ENCODE measurements around the gene MGAT3. TPM values are rescaled to one million over a fixed set of nuclear protein-coding genes. Genes with fewer than 3 reads are reported as not detected.

MGAT3 gene
- total RNA-seq, 1 donor from 2014 or later = 43.6 TPM

- no peak overlapping the region for H3K27ac Mint-ChIP-seq
Observed at GRCh38 chr22:39488563-39489083, 31.8 kb downstream of the MGAT3 start.

GRCh38 chr22:39489094-39490068 lies 32.6 kb downstream of the MGAT3 start:
- peaks cover 9% of the 10 kb centered on the region for H3K36me3 Mint-ChIP-seq
- H3K9me3 Mint-ChIP-seq = no peaks in the 10 kb centered on the region
- no peaks in the 10 kb centered on the region for H3K27me3 Mint-ChIP-seq (ENCODE audit: low read depth)
- no peak overlapping the region for H3K4me3 Mint-ChIP-seq
- no peak for DNase-seq (ENCODE audit: low spot score in 2 of 2, unreplicated experiment in 2 of 2)
- H3K27ac Mint-ChIP-seq = no peak overlapping the region
- H3K4me1 Mint-ChIP-seq = peaks cover 5% of the 10 kb centered on the region
- TF ChIP-seq CTCF (IDR thresholded peaks at IDR 0.05; ENCODE audit: unreplicated experiment) = no peak

More at GRCh38 chr22:39488563-39489083, 31.8 kb downstream of the MGAT3 start:
- Mint-ChIP-seq H3K36me3 (peaks cover 9% of the 10 kb centered on the region), H3K4me1 (peaks cover 5% of the 10 kb centered on the region), H3K9me3 (no peaks in the 10 kb centered on the region), H3K4me3 (no peak overlapping the region), H3K27me3 (ENCODE audit: low read depth) (no peaks in the 10 kb centered on the region)
- no peak for TF ChIP-seq CTCF (IDR thresholded peaks at IDR 0.05; ENCODE audit: unreplicated experiment)
- no peak for DNase-seq (ENCODE audit: low spot score in 2 of 2, unreplicated experiment in 2 of 2)

- no peak for DNase-seq (ENCODE audit: low spot score in 2 of 2, unreplicated experiment in 2 of 2)
- Mint-ChIP-seq H3K4me1 (peaks cover 5% of the 10 kb centered on the region), H3K27ac (peak overlapping the region; percentile 51), H3K36me3 (peaks cover 9% of the 10 kb centered on the region), H3K27me3 (ENCODE audit: low read depth) (no peaks in the 10 kb centered on the region), H3K4me3 (no peak overlapping the region), H3K9me3 (no peaks in the 10 kb centered on the region)
- no peak for TF ChIP-seq CTCF (IDR thresholded peaks at IDR 0.05; ENCODE audit: unreplicated experiment)
Observed at GRCh38 chr22:39490135-39490798, 33.5 kb downstream of the MGAT3 start.

GRCh38 chr22:39490966-39491680 lies 34.3 kb downstream of the MGAT3 start:
- H3K36me3 Mint-ChIP-seq = peaks cover 9% of the 10 kb centered on the region
- no peak for DNase-seq (ENCODE audit: low spot score in 2 of 2, unreplicated experiment in 2 of 2)
- no peaks in the 10 kb centered on the region for H3K9me3 Mint-ChIP-seq
- peaks cover 5% of the 10 kb centered on the region for H3K4me1 Mint-ChIP-seq
- H3K4me3 Mint-ChIP-seq = no peak overlapping the region
- no peaks in the 10 kb centered on the region for H3K27me3 Mint-ChIP-seq (ENCODE audit: low read depth)
- no peak overlapping the region for H3K27ac Mint-ChIP-seq
- no peak for TF ChIP-seq CTCF (IDR thresholded peaks at IDR 0.05; ENCODE audit: unreplicated experiment)

- Mint-ChIP-seq H3K9me3 (no peaks in the 10 kb centered on the region), H3K4me3 (no peak overlapping the region), H3K27me3 (ENCODE audit: low read depth) (no peaks in the 10 kb centered on the region), H3K36me3 (peaks cover 9% of the 10 kb centered on the region), H3K27ac (no peak overlapping the region), H3K4me1 (peaks cover 5% of the 10 kb centered on the region)
- no peak for TF ChIP-seq CTCF (IDR thresholded peaks at IDR 0.05; ENCODE audit: unreplicated experiment)
- no peak for DNase-seq (ENCODE audit: low spot score in 2 of 2, unreplicated experiment in 2 of 2)
Observed at GRCh38 chr22:39491696-39492095, 34.9 kb downstream of the MGAT3 start.
